ENCODE results near the gene IKBKE.

DNA sequence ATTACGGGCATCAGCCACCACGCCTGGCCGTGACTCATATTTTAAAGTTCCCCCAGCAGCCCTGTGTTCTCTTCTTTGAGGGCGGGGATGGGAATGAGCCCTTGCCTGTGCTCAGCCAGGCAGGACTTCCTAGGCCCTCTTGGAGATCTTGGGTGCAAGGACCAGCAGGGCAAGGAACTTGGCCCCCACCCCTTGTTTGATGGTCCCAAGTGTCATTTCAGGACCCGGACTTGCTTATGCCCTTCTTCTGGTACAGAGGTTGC, 46.4 kb downstream of the IKBKE start:
- TF ChIP-seq, protein P1, sequence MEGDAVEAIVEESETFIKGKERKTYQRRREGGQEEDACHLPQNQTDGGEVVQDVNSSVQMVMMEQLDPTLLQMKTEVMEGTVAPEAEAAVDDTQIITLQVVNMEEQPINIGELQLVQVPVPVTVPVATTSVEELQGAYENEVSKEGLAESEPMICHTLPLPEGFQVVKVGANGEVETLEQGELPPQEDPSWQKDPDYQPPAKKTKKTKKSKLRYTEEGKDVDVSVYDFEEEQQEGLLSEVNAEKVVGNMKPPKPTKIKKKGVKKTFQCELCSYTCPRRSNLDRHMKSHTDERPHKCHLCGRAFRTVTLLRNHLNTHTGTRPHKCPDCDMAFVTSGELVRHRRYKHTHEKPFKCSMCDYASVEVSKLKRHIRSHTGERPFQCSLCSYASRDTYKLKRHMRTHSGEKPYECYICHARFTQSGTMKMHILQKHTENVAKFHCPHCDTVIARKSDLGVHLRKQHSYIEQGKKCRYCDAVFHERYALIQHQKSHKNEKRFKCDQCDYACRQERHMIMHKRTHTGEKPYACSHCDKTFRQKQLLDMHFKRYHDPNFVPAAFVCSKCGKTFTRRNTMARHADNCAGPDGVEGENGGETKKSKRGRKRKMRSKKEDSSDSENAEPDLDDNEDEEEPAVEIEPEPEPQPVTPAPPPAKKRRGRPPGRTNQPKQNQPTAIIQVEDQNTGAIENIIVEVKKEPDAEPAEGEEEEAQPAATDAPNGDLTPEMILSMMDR (IDR thresholded peaks at IDR 0.05; ENCODE audit: poor library complexity, severe bottlenecking): no peak
- no peak for TF ChIP-seq TAF1 (IDR thresholded peaks at IDR 0.05; ENCODE audit: low read depth)
- no peak for TF ChIP-seq POLR2AphosphoS5 (IDR thresholded peaks at IDR 0.05)
- TF ChIP-seq, protein P2, sequence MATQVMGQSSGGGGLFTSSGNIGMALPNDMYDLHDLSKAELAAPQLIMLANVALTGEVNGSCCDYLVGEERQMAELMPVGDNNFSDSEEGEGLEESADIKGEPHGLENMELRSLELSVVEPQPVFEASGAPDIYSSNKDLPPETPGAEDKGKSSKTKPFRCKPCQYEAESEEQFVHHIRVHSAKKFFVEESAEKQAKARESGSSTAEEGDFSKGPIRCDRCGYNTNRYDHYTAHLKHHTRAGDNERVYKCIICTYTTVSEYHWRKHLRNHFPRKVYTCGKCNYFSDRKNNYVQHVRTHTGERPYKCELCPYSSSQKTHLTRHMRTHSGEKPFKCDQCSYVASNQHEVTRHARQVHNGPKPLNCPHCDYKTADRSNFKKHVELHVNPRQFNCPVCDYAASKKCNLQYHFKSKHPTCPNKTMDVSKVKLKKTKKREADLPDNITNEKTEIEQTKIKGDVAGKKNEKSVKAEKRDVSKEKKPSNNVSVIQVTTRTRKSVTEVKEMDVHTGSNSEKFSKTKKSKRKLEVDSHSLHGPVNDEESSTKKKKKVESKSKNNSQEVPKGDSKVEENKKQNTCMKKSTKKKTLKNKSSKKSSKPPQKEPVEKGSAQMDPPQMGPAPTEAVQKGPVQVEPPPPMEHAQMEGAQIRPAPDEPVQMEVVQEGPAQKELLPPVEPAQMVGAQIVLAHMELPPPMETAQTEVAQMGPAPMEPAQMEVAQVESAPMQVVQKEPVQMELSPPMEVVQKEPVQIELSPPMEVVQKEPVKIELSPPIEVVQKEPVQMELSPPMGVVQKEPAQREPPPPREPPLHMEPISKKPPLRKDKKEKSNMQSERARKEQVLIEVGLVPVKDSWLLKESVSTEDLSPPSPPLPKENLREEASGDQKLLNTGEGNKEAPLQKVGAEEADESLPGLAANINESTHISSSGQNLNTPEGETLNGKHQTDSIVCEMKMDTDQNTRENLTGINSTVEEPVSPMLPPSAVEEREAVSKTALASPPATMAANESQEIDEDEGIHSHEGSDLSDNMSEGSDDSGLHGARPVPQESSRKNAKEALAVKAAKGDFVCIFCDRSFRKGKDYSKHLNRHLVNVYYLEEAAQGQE (IDR thresholded peaks at IDR 0.05; ENCODE audit: borderline replicate concordance): no peak
- no peak for TF ChIP-seq EZH2 (IDR thresholded peaks at IDR 0.05; ENCODE audit: borderline replicate concordance, insufficient read depth, low read length, poor library complexity, severe bottlenecking)
- no peak for TF ChIP-seq EP300 (conservative IDR thresholded peaks at IDR 0.05; ENCODE audit: poor library complexity, severe bottlenecking)
- no peak for TF ChIP-seq RAD21 (conservative IDR thresholded peaks at IDR 0.05)
- no peak for TF ChIP-seq SMC3 (conservative IDR thresholded peaks at IDR 0.05; ENCODE audit: poor library complexity)
